Motor neuron (in vitro differentiated cells): ENCODE measurements around the gene CHMP1A. TPM values are rescaled to one million over a fixed set of nuclear protein-coding genes. Genes with fewer than 3 reads are reported as not detected.
A peak's percentile ranks its signal among the peaks of the same experiment; 100 is the strongest.
"Not testable (repeated sequence)": the region's sequence is repeated elsewhere in the genome, so short reads cannot be mapped to it uniquely, and the experiment has no call there.

ENCODE experiments used
- ATAC-seq, 8 experiments: fragments of 200-7000 bp; cut with Tn5 transposase; replicated peaks in 6 of 8; 2 replicates each; pipeline ENCODE4 v1.8.0; 2021; ENCODE audit warnings: mild to moderate bottlenecking in 8 of 8, moderate library complexity in 8 of 8
- H3K27ac ChIP-seq, 2 donors: fragments of 250-450 bp; sonication (Bioruptor Pico); 2 replicates each; pipeline ENCODE4 v1.9.0; 2021; ENCODE audit warnings: antibody characterized with exemption in 2 of 2, mild to moderate bottlenecking in 2 of 2, moderate library complexity in 1 of 2
- H3K4me1 ChIP-seq, 2 donors: fragments of 250-450 bp; sonication (Bioruptor Pico); replicated peaks in 1 of 2; 2 replicates each; pipeline ENCODE4 v1.6.1; 2021; ENCODE audit warnings: antibody characterized with exemption in 2 of 2, mild to moderate bottlenecking in 2 of 2, moderate library complexity in 1 of 2
- H3K4me3 ChIP-seq, 5 donors: fragments of 250-450 bp; sonication (Bioruptor Pico); 2 replicates each; pipeline ENCODE4 v1.9.0; 2021; ENCODE audit warnings: antibody characterized with exemption in 5 of 5, mild to moderate bottlenecking in 5 of 5, moderate library complexity in 4 of 5
- WGBS, 10 experiments: fragments of 450-650 bp; shearing (Covaris generic); methylation state at CpG; one replicate each; pipeline ENCODE4 v1.0.0; 2022; 5-methylcytosine and 5-hydroxymethylcytosine counted together
- in situ Hi-C, 9 experiments: fragments of 400-800 bp; cut with MboI; loops; one replicate each; pipeline ENCODE4 v1.15.0; 2021; ENCODE audit warnings: low sequenced_read_pairs in 9 of 9, low pct_unique_long_range_greater_than_20kb in 2 of 9; ENCODE audit not compliant: unreplicated experiment in 9 of 9
- total RNA-seq, 8 experiments: library from RNA; unstranded; fragments of 300-600 nt; gene quantifications; 2 replicates each; pipeline versions ENCODE4 v1.2.3 to v1.2.4, GENCODE V29; 2022

The CHMP1A gene
- total RNA-seq, 8 experiments from 2014 or later = 34.0 to 67.0 (median 51.4) TPM

DNA sequence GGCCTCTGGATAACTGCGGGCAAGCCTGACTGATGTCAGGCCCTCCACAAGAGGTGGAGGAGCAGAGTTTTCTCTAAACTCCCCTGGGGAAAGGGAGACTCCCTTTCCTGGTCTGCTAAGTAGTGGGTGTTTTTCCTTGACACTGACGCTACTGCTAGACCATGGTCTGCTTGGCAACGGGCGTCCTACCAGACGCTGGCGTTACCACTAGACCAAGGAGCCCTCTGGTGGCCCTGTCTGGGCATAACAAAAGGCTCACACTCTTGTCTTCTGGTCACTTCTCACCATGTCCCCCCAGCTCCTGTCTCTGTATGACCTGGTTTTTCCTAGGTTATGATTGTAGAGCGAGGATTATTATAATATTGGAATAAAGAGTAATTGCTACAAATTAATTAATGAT lies 9.5 kb upstream of the CHMP1A start:
- ATAC-seq, H3K4me1 ChIP-seq, H3K27ac ChIP-seq, H3K4me3 ChIP-seq, in situ Hi-C loops: not testable (repeated sequence)
- WGBS, 10 experiments = 24 to 100% (median 52%) methylated on average over 1 to 4 of the region's 7 CpGs; no CpG with 5 or more reads in 5 of the 10 experiments

DNA sequence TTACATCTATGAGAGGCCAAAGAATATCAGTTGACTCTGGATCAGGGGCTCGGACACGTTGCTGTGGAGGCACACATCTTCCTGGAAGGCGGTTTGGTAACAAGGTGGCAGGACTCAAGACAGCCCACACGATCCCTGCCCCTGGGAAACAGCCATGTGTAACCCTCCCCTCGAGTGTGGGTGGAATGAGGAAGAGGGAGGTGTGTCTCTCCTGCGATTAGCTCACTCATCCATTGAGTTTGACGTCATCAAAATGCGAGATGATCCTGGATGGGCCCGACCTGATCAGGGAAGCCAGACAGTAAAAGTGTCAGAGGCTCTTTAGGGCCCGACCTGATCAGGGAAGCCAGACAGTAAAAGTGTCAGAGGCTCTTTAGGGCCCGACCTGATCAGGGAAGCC lies 6.7 kb upstream of the CHMP1A start:
- H3K27ac ChIP-seq, H3K4me3 ChIP-seq, H3K4me1 ChIP-seq, in situ Hi-C loops: not testable (repeated sequence)
- WGBS, 10 experiments = 40 to 90% (median 82%) methylated on average over 1 to 7 of the region's 11 CpGs; no CpG with 5 or more reads in 6 of the 10 experiments
- peak in 3 of 8 experiments; percentile 30 to 61 (median 59) for ATAC-seq

DNA sequence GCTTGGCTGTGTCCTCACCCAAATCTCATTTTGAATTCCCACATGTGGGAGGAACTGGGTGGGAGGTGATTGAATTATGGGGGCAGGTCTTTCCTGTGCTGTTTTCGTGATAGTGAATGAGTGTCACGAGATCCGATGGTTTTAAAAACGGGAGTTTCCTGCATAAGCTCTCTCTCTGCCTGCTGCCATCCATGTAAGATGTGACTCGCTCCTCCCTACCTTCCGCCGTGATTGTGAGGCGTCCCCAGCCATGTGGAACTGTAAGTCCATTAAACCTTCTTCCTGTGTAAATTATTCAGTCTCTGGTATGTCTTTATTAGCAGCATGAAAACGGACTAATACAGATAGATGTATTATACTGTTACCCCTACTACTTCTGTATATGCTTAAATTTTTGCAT lies 3.7 kb upstream of the CHMP1A start:
- Histone ChIP-seq H3K4me3 (no peak overlapping the region), H3K27ac (no peak overlapping the region), H3K4me1 (peaks cover 13% of the 10 kb centered on the region in 2 donors)
- in situ Hi-C loops = no loop called here
- WGBS, 10 experiments = 84 to 100% (median 100%) methylated on average over 2 to 7 of the region's 9 CpGs; no CpG with 5 or more reads in 2 of the 10 experiments
- ATAC-seq = no peak

DNA sequence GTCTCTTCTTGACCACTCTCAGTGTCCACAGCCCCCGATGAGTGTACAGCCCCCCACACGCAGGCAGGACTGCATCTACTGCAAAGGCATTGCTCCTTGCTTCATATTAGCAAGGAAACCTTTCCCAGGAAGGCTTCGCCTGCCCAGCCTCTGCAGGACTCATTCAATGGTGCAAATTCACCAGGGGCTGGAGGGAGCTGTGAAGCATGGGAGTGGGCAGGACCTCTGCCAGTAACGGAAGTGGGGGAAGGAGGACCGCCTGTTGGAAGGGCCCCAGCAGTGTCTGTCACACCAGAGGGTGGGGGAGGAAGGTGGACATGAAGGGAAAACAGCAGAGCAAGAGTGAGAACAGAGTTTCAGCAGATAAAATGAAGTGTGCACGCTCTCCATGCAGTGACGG lies 2.6 kb upstream of the CHMP1A start:
- in situ Hi-C loops = no loop called here
- Histone ChIP-seq H3K4me3 (no peak overlapping the region), H3K27ac (no peak overlapping the region), H3K4me1 (peaks cover 13 to 15% of the 10 kb centered on the region in 2 donors)
- no peak for ATAC-seq
- 88 to 100% (median 92%) methylated on average over 1 to 6 of the region's 7 CpGs; no CpG with 5 or more reads in 5 of the 10 experiments for WGBS, 10 experiments

DNA sequence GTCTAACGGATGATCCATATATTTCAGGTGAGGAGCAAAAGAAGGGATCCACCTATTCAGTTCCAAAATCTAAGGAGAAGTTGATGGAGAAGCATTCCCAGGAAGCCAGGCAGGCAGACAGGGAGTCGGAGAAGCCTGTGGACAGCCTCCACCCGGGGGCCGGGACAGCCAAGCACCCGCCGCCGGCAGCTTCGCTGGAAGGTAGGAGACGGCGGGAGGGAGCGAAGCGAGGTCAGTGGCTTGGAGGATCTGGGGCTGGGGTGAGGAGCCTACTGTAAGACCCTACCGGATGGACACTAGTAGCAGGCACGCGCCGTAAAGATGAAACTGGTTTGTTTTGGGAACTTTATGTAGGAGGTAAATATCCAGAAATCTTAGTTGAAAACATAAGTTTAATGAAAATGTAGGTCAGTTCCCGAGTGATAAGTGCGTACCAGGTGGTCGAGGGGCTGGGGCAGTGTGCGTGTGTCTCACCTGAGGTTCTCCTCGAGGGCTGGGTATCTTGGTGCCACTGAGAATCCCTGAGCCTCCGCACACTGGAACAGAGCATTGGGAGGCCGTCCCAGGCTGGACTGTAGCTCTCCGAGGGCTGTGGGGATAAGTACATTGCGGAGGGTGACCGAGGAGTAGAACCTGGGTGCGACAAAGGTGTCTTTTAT lies 842 bp upstream of the CHMP1A start:
- in situ Hi-C loops = no loop called here
- Histone ChIP-seq H3K4me3 (peak overlapping the region; percentile 71 to 95 (median 81)), H3K4me1 (peaks cover 13 to 15% of the 10 kb centered on the region in 2 donors), H3K27ac (peak overlapping the region; percentile 28 to 83)
- ATAC-seq = peak; percentile 14 to 29 (median 24)
- 5 to 80% (median 18%) methylated on average over 1 to 22 of the region's 27 CpGs; no CpG with 5 or more reads in 2 of the 10 experiments for WGBS, 10 experiments

DNA sequence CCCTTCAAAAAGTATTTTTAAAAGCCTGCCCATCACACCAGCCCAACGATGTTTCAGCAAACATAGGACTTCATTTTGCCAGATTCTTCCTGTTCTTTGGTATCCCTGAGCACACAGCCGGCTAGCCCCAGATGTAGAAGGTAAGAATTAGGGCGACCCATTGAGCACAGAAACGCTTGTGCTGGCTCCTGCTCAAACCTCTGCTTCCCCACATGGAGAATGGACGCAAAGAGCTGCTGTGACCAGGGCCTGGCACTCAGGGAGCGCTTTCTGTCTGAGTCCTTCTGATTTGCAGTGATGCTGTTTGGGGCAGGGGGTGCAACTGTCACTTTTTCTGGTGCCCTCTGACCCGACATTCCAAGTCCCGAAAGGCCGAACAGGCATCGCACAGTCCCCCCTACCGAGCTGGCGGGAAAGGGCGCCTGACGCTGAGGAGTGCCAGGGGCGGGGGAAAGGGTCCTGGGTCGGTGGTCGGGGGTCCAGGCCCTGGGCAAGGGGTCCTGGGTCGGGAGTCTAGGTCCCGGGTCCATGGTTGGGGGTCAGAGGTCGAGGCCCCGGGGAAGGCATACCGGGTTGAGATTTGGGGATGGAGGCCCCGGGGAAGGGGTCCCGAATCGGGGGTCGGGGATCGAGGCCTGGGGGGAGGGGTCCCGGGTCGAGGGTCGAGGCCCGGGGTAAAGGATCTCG lies 930 bp downstream of the CHMP1A start:
- 60 to 100% (median 72%) methylated on average over 1 to 8 of the region's 32 CpGs; no CpG with 5 or more reads in 4 of the 10 experiments for WGBS, 10 experiments
- ATAC-seq = no peak
- Histone ChIP-seq H3K4me1 (peaks cover 13 to 15% of the 10 kb centered on the region in 2 donors), H3K27ac (no peak overlapping the region), H3K4me3 (peak overlapping the region; percentile 71 to 95 (median 81))
- in situ Hi-C loops = no loop called here

DNA sequence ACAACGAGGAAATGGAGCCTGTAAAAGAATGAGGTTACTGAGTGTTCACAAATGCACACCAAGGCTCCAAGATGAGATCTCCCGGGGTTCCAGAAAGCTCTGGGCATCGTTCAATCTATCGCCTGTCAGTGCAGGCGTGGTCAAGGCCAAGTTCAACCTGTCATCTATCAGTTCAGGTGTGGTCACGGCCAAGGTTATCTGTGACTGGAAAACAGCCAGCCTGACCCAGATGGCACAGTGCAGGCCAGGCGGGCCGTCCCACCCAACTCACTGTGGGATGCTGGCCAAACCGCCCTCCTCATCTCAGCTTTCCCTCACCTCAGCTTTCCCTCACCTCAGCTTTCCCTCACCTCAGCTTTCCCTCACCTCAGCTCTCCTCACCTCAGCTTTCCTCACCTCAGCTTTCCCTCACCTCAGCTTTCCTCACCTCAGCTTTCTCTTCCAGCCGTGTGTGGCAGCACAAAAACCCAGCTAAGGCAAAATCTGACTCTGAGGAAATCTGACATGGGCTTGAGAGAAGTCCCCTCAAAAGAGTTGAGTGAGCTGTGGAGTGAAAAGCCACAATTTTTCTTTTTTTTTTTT lies 2.4 kb downstream of the CHMP1A start:
- Histone ChIP-seq H3K4me3 (no peak overlapping the region), H3K4me1 (peaks cover 13 to 15% of the 10 kb centered on the region in 2 donors), H3K27ac (no peak overlapping the region)
- in situ Hi-C loops = no loop called here
- no peak for ATAC-seq
- WGBS, 10 experiments = 17 to 100% (median 92%) methylated on average over 1 to 8 of the region's 10 CpGs; no CpG with 5 or more reads in 1 of the 10 experiments

DNA sequence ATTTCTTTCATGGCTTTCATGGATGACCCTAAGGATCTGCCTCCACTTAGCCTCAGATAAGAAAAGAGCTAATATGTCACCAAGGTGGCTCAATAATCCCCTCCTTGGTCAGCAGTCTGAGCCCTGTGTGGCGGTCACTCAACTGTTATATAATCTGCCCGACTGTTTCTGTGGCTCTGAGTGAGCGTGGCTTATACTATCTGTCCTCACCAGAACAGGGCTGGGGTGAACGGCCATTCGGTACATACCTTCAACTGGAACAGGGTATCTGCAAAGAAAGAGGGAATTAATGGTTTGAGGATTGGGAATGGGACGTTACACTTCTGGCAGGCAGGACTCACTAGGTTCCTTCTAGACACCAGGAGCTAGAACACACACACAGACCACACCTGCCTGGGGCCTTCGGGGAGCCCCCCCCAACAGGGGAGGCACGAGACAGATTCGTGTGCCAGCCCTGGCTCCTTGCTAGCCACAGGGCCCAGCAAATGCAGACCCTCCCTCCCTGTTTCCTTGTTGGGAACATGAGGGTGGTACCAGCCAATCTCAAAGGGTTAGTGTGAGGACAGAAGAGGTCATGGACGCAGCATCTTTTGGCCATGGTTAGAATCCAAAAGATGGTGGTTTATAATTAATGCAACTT lies 3.7 kb downstream of the CHMP1A start:
- WGBS, 10 experiments = 77 to 100% (median 88%) methylated on average over 1 to 6 of the region's 10 CpGs; no CpG with 5 or more reads in 2 of the 10 experiments
- no peak for ATAC-seq
- Histone ChIP-seq H3K4me1 (peaks cover 10% of the 10 kb centered on the region in 2 donors), H3K27ac (no peak overlapping the region), H3K4me3 (no peak overlapping the region)
- in situ Hi-C loops = no loop called here

DNA sequence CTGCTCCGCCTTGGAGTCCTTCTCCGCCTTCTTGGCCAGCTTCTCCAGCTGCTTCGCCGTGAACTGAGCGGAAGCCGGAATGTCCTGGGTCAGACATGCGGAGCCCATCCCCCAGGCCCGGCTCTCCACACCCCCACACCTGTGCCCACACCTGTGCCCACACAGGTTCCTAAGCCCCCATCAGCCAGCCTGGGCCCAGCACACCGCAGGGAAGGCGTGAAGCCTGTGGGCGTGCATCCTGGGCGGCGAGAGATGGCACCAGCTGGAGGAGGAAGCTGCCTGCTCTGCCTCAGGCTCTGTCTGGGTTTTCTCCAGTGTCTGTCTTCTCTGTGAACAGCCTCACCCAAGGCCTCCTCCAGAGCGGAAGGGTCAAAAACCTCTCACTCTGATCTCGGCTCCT lies 5.9 kb downstream of the CHMP1A start:
- no peak overlapping the region for H3K4me3 ChIP-seq
- H3K27ac ChIP-seq = no peak overlapping the region
- ATAC-seq = peak in 1 of 8 experiments; percentile 10
- peaks cover 4 to 5% of the 10 kb centered on the region in 2 donors for H3K4me1 ChIP-seq
- 91 to 100% (median 93%) methylated on average over 1 to 12 of the region's 15 CpGs; no CpG with 5 or more reads in 5 of the 10 experiments for WGBS, 10 experiments
- in situ Hi-C loops = no loop called here

DNA sequence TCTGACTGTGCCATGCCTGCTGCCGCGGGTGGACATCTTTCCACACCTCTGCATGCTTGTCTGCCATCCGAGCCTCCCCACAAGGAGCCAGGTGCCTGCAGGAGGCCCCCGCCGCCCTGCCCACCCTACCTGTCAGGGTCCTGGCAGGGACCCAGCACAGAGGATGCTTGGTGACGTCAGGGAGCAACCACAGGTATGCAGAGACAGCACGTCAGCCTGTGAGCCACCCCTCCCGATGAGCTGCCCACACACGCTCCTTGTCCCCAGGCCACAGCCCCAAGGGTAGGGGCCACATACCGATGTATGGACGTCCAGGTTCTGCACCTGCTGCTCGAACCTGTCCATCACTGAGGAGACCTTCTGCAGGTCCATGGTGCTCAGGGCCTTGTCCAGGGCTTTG lies 10.6 kb downstream of the CHMP1A start:
- in situ Hi-C loops = no loop called here
- no peak for ATAC-seq
- H3K4me3 ChIP-seq = no peak overlapping the region
- H3K4me1 ChIP-seq = peaks cover 2% of the 10 kb centered on the region in 2 donors
- no peak overlapping the region for H3K27ac ChIP-seq
- 67 to 89% methylated on average over 1 to 3 of the region's 12 CpGs; no CpG with 5 or more reads in 8 of the 10 experiments for WGBS, 10 experiments

DNA sequence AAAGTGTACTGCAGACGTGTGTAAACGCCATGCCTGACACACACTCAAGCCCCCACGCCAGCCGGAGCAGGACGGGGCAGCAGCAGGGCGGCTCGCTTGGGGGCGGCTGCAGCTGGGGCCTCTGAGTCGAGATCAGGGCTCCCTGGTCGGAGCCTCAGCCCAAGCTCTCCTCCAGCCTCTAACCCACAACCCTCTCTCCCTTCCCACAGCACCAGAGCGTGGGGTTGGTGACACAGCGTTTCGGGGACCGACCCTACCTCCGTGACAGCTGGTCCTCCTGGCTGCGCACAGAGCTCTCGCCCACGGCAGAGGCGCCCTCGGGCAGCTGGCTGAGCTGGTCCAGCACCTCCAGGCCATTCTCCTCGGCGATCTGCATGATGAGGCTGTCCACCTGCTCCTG lies 11.2 kb downstream of the CHMP1A start:
- no peak for ATAC-seq
- Histone ChIP-seq H3K4me1 (peaks cover 8 to 9% of the 10 kb centered on the region in 2 donors), H3K27ac (no peak overlapping the region), H3K4me3 (no peak overlapping the region)
- in situ Hi-C loops = no loop called here
- 84 to 100% (median 95%) methylated on average over 1 to 5 of the region's 22 CpGs; no CpG with 5 or more reads in 6 of the 10 experiments for WGBS, 10 experiments

DNA sequence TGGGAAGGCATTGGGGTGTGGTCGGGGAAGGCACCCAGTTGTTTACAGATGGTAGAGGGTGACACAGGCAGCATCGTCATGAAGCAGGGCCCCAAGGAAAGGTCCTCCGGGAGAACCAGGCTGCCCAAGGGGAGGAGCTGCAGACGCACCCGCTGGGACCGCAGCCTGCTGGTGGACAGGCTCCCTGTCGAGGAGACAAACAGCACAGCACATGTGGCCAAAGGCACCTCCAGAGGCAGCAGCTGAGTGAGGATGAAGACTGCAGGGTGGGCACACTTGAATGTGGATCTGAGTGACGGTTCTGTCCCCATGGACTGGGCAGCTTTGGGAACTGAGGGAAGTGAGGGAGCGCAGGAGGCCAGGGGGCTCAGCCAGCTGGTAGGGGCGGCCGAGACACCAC lies 12.4 kb downstream of the CHMP1A start:
- in situ Hi-C loops = no loop called here
- H3K4me1 ChIP-seq = peaks cover 13 to 14% of the 10 kb centered on the region in 2 donors
- ATAC-seq = no peak
- H3K4me3 ChIP-seq = no peak overlapping the region
- 60 to 90% (median 80%) methylated on average over 1 to 2 of the region's 11 CpGs; no CpG with 5 or more reads in 6 of the 10 experiments for WGBS, 10 experiments
- no peak overlapping the region for H3K27ac ChIP-seq
